Endothelial cell of umbilical vein (primary cell): ENCODE results near the gene DNASE1L1. TPM values are rescaled to one million over a fixed set of nuclear protein-coding genes. Genes with fewer than 3 reads are reported as not detected.

Experiments
- BruUV-seq: library from RNA; stranded (reverse); fragments of 400-500 nt; replicated peaks from 2 replicates; lab custom pipeline; 2021; lab: Mats Ljungman, UMichigan
- CTCF ChIA-PET: fragments of 300-600, 350-600 bp; sonication (Branson Sonifier 250); formaldehyde crosslinking; loops from one replicate; lab custom pipeline; 2021; ENCODE audit warnings: antibody characterized with exemption, inconsistent platforms; lab: Charles Lee
- POLR2A ChIA-PET: fragments of 300-600, 350-600 bp; sonication (Branson Sonifier 250); formaldehyde crosslinking; loops from one replicate; lab custom pipeline; 2021; ENCODE audit warnings: antibody characterized with exemption, inconsistent platforms; lab: Charles Lee
- DNase-seq: peaks from one replicate; pipeline ENCODE4 v3.0.0-alpha.2; 2011; ENCODE audit warnings: low read depth, low spot score
- FAIRE-seq: peaks from 2 replicates; lab custom pipeline; 2011; peaks lifted over from hg19 to GRCh38; lab: Jason Lieb, UNC
- H2AFZ ChIP-seq: 2 replicates; pipeline ENCODE4 v1.6.0; 2012; ENCODE audit warnings: low read depth, low read length, control low read depth, inconsistent platforms
- H3K27ac ChIP-seq: 2 replicates; pipeline ENCODE4 v1.5.1; 2011; ENCODE audit warnings: low read depth, mild to moderate bottlenecking, control low read depth, low read length, moderate library complexity; ENCODE audit not compliant: insufficient read depth
- H3K27me3 ChIP-seq, 2 experiments: 2 replicates each; pipeline versions ENCODE4 v1.6.0 to v1.6.1; 2011; ENCODE audit warnings: low read length in 2 of 2, mixed read lengths in 1 of 2; ENCODE audit not compliant: control insufficient read depth in 2 of 2, insufficient read depth in 2 of 2
- H3K36me3 ChIP-seq, 2 experiments: 2 replicates in 1 of 2; 3 replicates in 1 of 2; pipeline ENCODE4 v1.5.1; 2011; ENCODE audit warnings: low read length in 2 of 2, mild to moderate bottlenecking in 1 of 2, moderate library complexity in 1 of 2; ENCODE audit not compliant: control insufficient read depth in 2 of 2, insufficient read depth in 2 of 2; ENCODE audit errors: extremely low read depth in 1 of 2
- H3K4me1 ChIP-seq: 3 replicates; pipeline ENCODE4 v1.5.1; 2011; ENCODE audit warnings: mild to moderate bottlenecking, low read length; ENCODE audit not compliant: control insufficient read depth, insufficient read depth; ENCODE audit errors: extremely low read depth
- H3K4me2 ChIP-seq: 2 replicates; pipeline ENCODE4 v1.6.1; 2011; ENCODE audit warnings: low read length, control low read depth, mixed read lengths; ENCODE audit not compliant: insufficient read depth
- H3K4me3 ChIP-seq, 3 experiments: fragments of 200-600 bp in 1 of 3; sonication (generic), shearing (Covaris generic) in 1 of 3; replicated peaks in 1 of 3; 2 replicates each; pipeline ENCODE4 v1.5.1; 2011 to 2016; ENCODE audit warnings: control low read depth in 3 of 3, low read length in 3 of 3, mild to moderate bottlenecking in 2 of 3, inconsistent platforms in 1 of 3, low read depth in 1 of 3, moderate library complexity in 1 of 3; ENCODE audit not compliant: insufficient read depth in 1 of 3
- H3K79me2 ChIP-seq: 2 replicates; pipeline ENCODE4 v1.6.0; 2012; ENCODE audit warnings: low read length, inconsistent platforms; ENCODE audit not compliant: control insufficient read depth, insufficient read depth
- H3K9ac ChIP-seq: replicated peaks from 2 replicates; pipeline ENCODE3; 2011; ENCODE audit warnings: low read length, control low read depth; ENCODE audit not compliant: insufficient read depth; ENCODE audit errors: extremely low read depth
- H3K9me1 ChIP-seq: replicated peaks from 3 replicates; pipeline ENCODE4 v1.6.0; 2011; ENCODE audit warnings: mild to moderate bottlenecking, low read length; ENCODE audit not compliant: control insufficient read depth, insufficient read depth; ENCODE audit errors: extremely low read depth
- H3K9me3 ChIP-seq: replicated peaks from 2 replicates; pipeline ENCODE4 v1.5.1; 2012; ENCODE audit warnings: low read length, inconsistent platforms; ENCODE audit not compliant: control insufficient read depth, insufficient read depth
- H4K20me1 ChIP-seq: replicated peaks from 2 replicates; pipeline ENCODE3; 2011; ENCODE audit warnings: mild to moderate bottlenecking, low read length; ENCODE audit not compliant: control insufficient read depth, insufficient read depth; ENCODE audit errors: extremely low read depth
- EZH2 ChIP-seq: IDR thresholded peaks from 2 replicates; pipeline ENCODE4 v1.6.1; 2012; ENCODE audit warnings: borderline replicate concordance, low read depth, mild to moderate bottlenecking, moderate library complexity, low read length, inconsistent platforms; ENCODE audit not compliant: severe bottlenecking
- FOS ChIP-seq: IDR thresholded peaks from 2 replicates; pipeline ENCODE4 v1.6.1; 2011; ENCODE audit warnings: mild to moderate bottlenecking, low read length, moderate library complexity, borderline replicate concordance; ENCODE audit not compliant: insufficient read depth
- GATA2 ChIP-seq: IDR thresholded peaks from 2 replicates; pipeline ENCODE4 v1.7.0; 2011; ENCODE audit warnings: low read depth, mild to moderate bottlenecking, moderate library complexity, mixed read lengths, low read length; ENCODE audit not compliant: insufficient read length, insufficient read depth
- JUN ChIP-seq: IDR thresholded peaks from 2 replicates; pipeline ENCODE4 v1.6.1; 2011; ENCODE audit warnings: borderline replicate concordance, low read depth; ENCODE audit not compliant: insufficient read length, insufficient read depth
- MAX ChIP-seq: IDR thresholded peaks from 2 replicates; pipeline ENCODE4 v1.6.1; 2011; ENCODE audit not compliant: insufficient read depth, insufficient read length
- MYC ChIP-seq: IDR thresholded peaks from one replicate; pipeline ENCODE4 v1.6.1; 2011; ENCODE audit warnings: mild to moderate bottlenecking, low read depth, low read length
- POLR2A ChIP-seq: IDR thresholded peaks from 2 replicates; pipeline ENCODE4 v1.6.1; 2012; ENCODE audit warnings: low read depth, mild to moderate bottlenecking, control low read depth, low read length
- POLR2AphosphoS5 ChIP-seq: IDR thresholded peaks from 2 replicates; pipeline ENCODE4 v1.6.1; 2012; ENCODE audit warnings: low read depth, mild to moderate bottlenecking, control low read depth, low read length, moderate library complexity; ENCODE audit not compliant: insufficient read depth
- dilution Hi-C: fragments of 300-500 bp; cut with MboI; formaldehyde crosslinking; loops from one replicate; pipeline ENCODE4 v1.15.0; 2019; ENCODE audit warnings: low sequenced_read_pairs; ENCODE audit not compliant: extremely low pct_ligation_motif_present
- intact Hi-C: fragments of 100-400 bp; cut with micrococcal nuclease; formaldehyde crosslinking; loops from one replicate; pipeline ENCODE4 v1.10.0; 2022
- polyA plus RNA-seq, 4 experiments: library from polyadenylated mRNA; depleted of rRNA in 3 of 4; stranded (reverse) in 3 of 4; unstranded in 1 of 4; fragments of >200 nt; gene quantifications; 2 replicates each; pipeline versions ENCODE4 v1.2.1 to v1.2.3, GENCODE V29; 2011 to 2012; ENCODE audit warnings: missing spikeins in 1 of 4
- total RNA-seq: library from RNA; stranded (reverse); gene quantifications from 2 replicates; pipeline ENCODE4 v1.2.3, GENCODE V29; 2021
- TF ChIP-seq, protein P1 (sequence below), 2 donors: IDR thresholded peaks; 1 replicate in 1 of 2; 2 replicates in 1 of 2; pipeline ENCODE4 v1.5.1; 2011; ENCODE audit warnings: low read length in 2 of 2, mild to moderate bottlenecking in 2 of 2, moderate library complexity in 2 of 2, control low read depth in 1 of 2, inconsistent platforms in 1 of 2, low read depth in 1 of 2; ENCODE audit not compliant: insufficient read depth in 1 of 2; ENCODE audit errors: extremely low read depth in 1 of 2

DNASE1L1 gene
- total and polyA plus RNA-seq, 2 donors (not counting 3 experiments of a cell fraction or from before 2014, with no cell fraction given): 61.5 to 84.9 TPM

DNA sequence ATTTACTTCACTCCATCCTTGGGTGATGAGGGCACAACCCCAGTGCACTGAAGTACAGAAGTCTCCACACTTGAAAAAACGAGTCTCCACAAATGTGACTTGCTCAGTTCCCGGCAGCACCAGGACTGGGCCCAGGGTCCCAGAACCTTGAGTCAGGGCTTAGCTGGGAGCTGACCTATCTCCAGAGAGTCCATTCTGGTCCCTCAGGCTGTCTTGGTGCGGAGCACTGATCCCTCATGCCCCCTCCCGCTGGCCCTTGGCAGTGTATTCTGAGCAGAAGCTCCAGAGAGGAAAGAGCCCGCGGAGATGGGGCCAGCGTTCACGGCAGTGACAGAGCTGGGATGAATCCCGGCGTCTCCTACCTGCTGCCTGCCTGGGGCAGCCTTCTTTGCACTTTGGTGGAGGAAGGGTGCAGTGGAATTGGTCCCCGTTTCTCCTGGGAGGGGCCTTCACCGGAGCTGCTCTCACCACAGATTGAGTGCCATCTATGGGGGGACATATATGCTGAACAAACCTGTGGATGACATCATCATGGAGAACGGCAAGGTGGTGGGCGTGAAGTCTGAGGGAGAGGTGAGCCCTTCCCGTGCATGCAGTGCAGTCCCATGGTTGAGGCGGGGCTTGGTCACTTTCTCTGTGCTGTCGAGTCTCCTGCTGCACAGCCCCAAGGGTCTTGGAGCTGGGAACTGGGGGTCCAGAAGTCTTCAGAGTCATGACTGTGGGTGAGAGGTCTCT is 31.7 kb upstream of the DNASE1L1 start:
- Histone ChIP-seq H3K4me1 (peaks cover 14% of the 10 kb centered on the region), H3K9me3 (no peaks in the 10 kb centered on the region), H3K79me2 (peaks cover 56% of the 10 kb centered on the region), H4K20me1 (no peaks in the 10 kb centered on the region), H3K9me1 (no peaks in the 10 kb centered on the region), H3K27me3 (no peaks in the 10 kb centered on the region), H3K4me3 (no peak overlapping the region), H3K4me2 (no peak overlapping the region), H2AFZ (no peak overlapping the region), H3K36me3 (peaks cover 4 to 25% of the 10 kb centered on the region in 2 experiments), H3K9ac (no peak overlapping the region), H3K27ac (no peak overlapping the region)
- ChIA-PET POLR2A (no interaction called here), CTCF (interaction anchor here (1.4 kb wide), 1 partner anchor 13 kb away, joined by 3 read pairs; no protein-coding TSS in a partner anchor)
- no TSS peak for BruUV-seq
- DNase-seq (no peak), FAIRE-seq (no peak)
- TF ChIP-seq FOS (no peak), POLR2A (no peak), EZH2 (no peak), GATA2 (no peak), JUN (no peak), POLR2AphosphoS5 (no peak), MYC (no peak), MAX (no peak)
- TF ChIP-seq, protein P1, sequence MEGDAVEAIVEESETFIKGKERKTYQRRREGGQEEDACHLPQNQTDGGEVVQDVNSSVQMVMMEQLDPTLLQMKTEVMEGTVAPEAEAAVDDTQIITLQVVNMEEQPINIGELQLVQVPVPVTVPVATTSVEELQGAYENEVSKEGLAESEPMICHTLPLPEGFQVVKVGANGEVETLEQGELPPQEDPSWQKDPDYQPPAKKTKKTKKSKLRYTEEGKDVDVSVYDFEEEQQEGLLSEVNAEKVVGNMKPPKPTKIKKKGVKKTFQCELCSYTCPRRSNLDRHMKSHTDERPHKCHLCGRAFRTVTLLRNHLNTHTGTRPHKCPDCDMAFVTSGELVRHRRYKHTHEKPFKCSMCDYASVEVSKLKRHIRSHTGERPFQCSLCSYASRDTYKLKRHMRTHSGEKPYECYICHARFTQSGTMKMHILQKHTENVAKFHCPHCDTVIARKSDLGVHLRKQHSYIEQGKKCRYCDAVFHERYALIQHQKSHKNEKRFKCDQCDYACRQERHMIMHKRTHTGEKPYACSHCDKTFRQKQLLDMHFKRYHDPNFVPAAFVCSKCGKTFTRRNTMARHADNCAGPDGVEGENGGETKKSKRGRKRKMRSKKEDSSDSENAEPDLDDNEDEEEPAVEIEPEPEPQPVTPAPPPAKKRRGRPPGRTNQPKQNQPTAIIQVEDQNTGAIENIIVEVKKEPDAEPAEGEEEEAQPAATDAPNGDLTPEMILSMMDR (IDR thresholded peaks at IDR 0.05; ENCODE audit: extremely low read depth in 1 of 2, insufficient read depth in 1 of 2, low read depth in 1 of 2, low read length in 2 of 2): no peak
- dilution Hi-C loops: no loop called here
- intact Hi-C loops: loop anchor here (5.0 kb wide), 2 partner anchors 33 to 37 kb away; partner anchors contain the start of genes DNASE1L1 and LAGE3
